Loucy (cell line): ENCODE measurements around the gene TTC27.

Experiments
- CTCF ChIP-seq: fragments of 200-600 bp; sonication (generic); conservative IDR thresholded peaks from 2 replicates; pipeline ENCODE4 v1.5.1; 2014; ENCODE audit warnings: mild to moderate bottlenecking, antibody characterized with exemption, low read length
- EZH2phosphoT487 ChIP-seq: fragments of 200-600 bp; IDR thresholded peaks from 2 replicates; pipeline ENCODE4 v1.6.1; 2018; ENCODE audit warnings: antibody characterized with exemption, mild to moderate bottlenecking, moderate library complexity, borderline replicate concordance

GRCh38 chr2:32716598-32716997 lies 88.7 kb downstream of the TTC27 start:
- TF ChIP-seq CTCF: no peak
- no peak for TF ChIP-seq EZH2phosphoT487
